Stimulated activated naive CD4-positive, alpha-beta T cell (primary cell): Measurements from ENCODE around the gene RPL15.

Experiments used
- DNase-seq, 6 experiments: peaks; one replicate each; lab custom pipeline; 2025; lab: John Stamatoyannopoulos, UW

The RPL15 gene

GRCh38 chr3:23961913-23962312 lies 45.0 kb downstream of the RPL15 start:
- DNase-seq: no peak

GRCh38 chr3:23964537-23965235 lies 47.8 kb downstream of the RPL15 start:
- DNase-seq: no peak

- DNase-seq: no peak
Measured at GRCh38 chr3:23966328-23966727, 49.4 kb downstream of the RPL15 start.

- no peak for DNase-seq
Measured at GRCh38 chr3:23968463-23969184, 51.7 kb downstream of the RPL15 start.

GRCh38 chr3:23969393-23969792 lies 52.5 kb downstream of the RPL15 start:
- no peak for DNase-seq
